CD4-positive, CD25-positive, alpha-beta regulatory T cell (primary cell): ENCODE data around the gene DECR2. TPM values are rescaled to one million over a fixed set of nuclear protein-coding genes. Genes with fewer than 3 reads are reported as not detected.

Experiments
- ATAC-seq, 2 donors: fragments of 150-1000 bp; cut with Tn5 transposase; one replicate each; pipeline ENCODE4 v1.10.0; 2021; ENCODE audit warnings: low read depth in 2 of 2, moderate number of reproducible peaks in 2 of 2, moderate library complexity in 1 of 2
- DNase-seq, 3 donors: peaks; one replicate each; pipeline versions ENCODE4 v3.0.0 to v3.0.0-alpha.2; 2012 to 2022; ENCODE audit warnings: mixed read lengths in 1 of 3
- H3K27ac ChIP-seq: one replicate; pipeline ENCODE4 v1.7.0; 2013; ENCODE audit warnings: mild to moderate bottlenecking, low read length; ENCODE audit not compliant: insufficient read depth, poor library complexity, severe bottlenecking
- H3K27me3 ChIP-seq: one replicate; pipeline ENCODE4 v1.7.0; 2013; ENCODE audit warnings: low read length; ENCODE audit not compliant: control insufficient read depth, insufficient read depth
- H3K36me3 ChIP-seq: one replicate; pipeline ENCODE4 v1.7.0; 2013; ENCODE audit warnings: mild to moderate bottlenecking, low read length, moderate library complexity; ENCODE audit not compliant: control insufficient read depth, insufficient read depth
- H3K4me1 ChIP-seq: 2 replicates; pipeline ENCODE4 v1.7.0; 2013; ENCODE audit warnings: mild to moderate bottlenecking, low read length; ENCODE audit not compliant: insufficient read depth, control insufficient read depth, poor library complexity, severe bottlenecking
- H3K4me3 ChIP-seq: one replicate; pipeline ENCODE4 v1.7.0; 2013; ENCODE audit warnings: low read depth, mild to moderate bottlenecking, low read length, moderate library complexity
- H3K9me3 ChIP-seq, 2 experiments: 1 replicate in 1 of 2; 2 replicates in 1 of 2; pipeline ENCODE4 v1.7.0; 2013; ENCODE audit warnings: low read length in 2 of 2, mild to moderate bottlenecking in 1 of 2, moderate library complexity in 1 of 2; ENCODE audit not compliant: control insufficient read depth in 2 of 2
- H3K27ac Mint-ChIP-seq, 3 donors: one replicate each; pipeline ENCODE4 v1.8.0; 2020 to 2022; ENCODE audit warnings: mild to moderate bottlenecking in 3 of 3, mixed read lengths in 3 of 3, moderate library complexity in 2 of 3
- H3K27me3 Mint-ChIP-seq: one replicate; pipeline ENCODE4 v1.8.0; 2022; ENCODE audit warnings: mild to moderate bottlenecking, mixed read lengths
- H3K36me3 Mint-ChIP-seq: one replicate; pipeline ENCODE4 v1.8.0; 2020; ENCODE audit warnings: mixed read lengths
- H3K4me1 Mint-ChIP-seq, 4 donors: one replicate each; pipeline ENCODE4 v1.8.0; 2020 to 2022; ENCODE audit warnings: mixed read lengths in 4 of 4, mild to moderate bottlenecking in 1 of 4
- H3K4me3 Mint-ChIP-seq, 4 donors: one replicate each; pipeline ENCODE4 v1.8.0; 2020 to 2022; ENCODE audit warnings: mild to moderate bottlenecking in 4 of 4, mixed read lengths in 4 of 4, moderate library complexity in 3 of 4
- H3K9me3 Mint-ChIP-seq, 7 donors: one replicate each; pipeline ENCODE4 v1.8.0; 2020 to 2022; ENCODE audit warnings: mixed read lengths in 7 of 7, mild to moderate bottlenecking in 3 of 7, moderate library complexity in 2 of 7
- polyA plus RNA-seq, 4 donors: library from polyadenylated mRNA; unstranded; fragments of 300-500 nt; fragmentation: Illumina TruSeq; gene quantifications; one replicate each; pipeline ENCODE4 v1.2.3, GENCODE V29; 2021
- total RNA-seq: library from RNA; stranded (reverse); gene quantifications from one replicate; pipeline ENCODE4 v1.2.3, GENCODE V29; 2022

Gene DECR2
- total and polyA plus RNA-seq, 5 donors from 2014 or later: 2.2 to 4.8 (median 2.8) TPM

DNA sequence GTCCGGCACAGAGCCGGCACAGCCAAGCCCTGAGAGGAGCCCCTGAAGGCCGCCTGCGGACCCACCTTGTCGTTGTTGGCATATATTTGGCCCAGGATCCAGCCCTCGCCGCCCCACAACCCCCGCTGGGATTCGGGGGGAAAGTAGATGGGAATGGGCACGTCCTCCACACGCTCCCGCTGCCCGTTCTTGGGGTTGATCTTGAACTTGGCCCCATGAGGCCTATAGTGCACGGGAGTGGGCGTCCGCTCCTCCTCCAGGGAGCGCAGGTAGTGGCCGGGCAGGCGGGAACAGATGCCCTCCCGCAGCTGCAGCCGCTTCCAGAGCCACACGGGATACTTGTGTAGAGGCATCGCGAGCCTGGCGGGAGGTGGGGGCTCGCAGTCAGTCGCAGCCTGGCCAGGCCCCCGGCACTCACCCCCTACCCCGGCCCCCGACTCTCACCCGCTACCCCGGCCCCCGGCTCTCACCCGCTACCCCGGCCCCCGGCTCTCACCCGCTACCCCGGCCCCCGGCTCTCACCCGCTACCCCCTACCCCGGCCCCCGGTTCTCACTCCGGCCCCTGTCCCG lies 31.7 kb upstream of the DECR2 start:
- Histone ChIP-seq H3K27ac (peak overlapping the region; percentile 74), H3K4me1 (peaks cover 16% of the 10 kb centered on the region), H3K27me3 (no peaks in the 10 kb centered on the region), H3K36me3 (peaks cover 26% of the 10 kb centered on the region), H3K9me3 (no peaks in the 10 kb centered on the region), H3K4me3 (no peak overlapping the region)
- H3K4me1 Mint-ChIP-seq: peaks cover 0 to 24% (median 8%) of the 10 kb centered on the region in 4 donors
- H3K27ac Mint-ChIP-seq: peak overlapping the region in 2 of 3 donors; percentile 88
- DNase-seq: no peak
- H3K27me3 Mint-ChIP-seq: no peaks in the 10 kb centered on the region
- ATAC-seq: no peak
- H3K4me3 Mint-ChIP-seq: peak overlapping the region; percentile 70 to 89 (median 81)
- H3K9me3 Mint-ChIP-seq: no peaks in the 10 kb centered on the region
- peaks cover 12% of the 10 kb centered on the region for H3K36me3 Mint-ChIP-seq

GRCh38 chr16:370443-370842 lies 31.2 kb upstream of the DECR2 start, which contains the start of gene MRPL28:
Gene MRPL28 (minus strand): TSS chr16:370538. CDS start chr16:370218, 320 bp downstream.
- peaks cover 0 to 24% (median 8%) of the 10 kb centered on the region in 4 donors for H3K4me1 Mint-ChIP-seq
- no peaks in the 10 kb centered on the region for H3K27me3 Mint-ChIP-seq
- peak within 1 kb of the TSS; percentile 86 to 88 (median 88) for H3K27ac Mint-ChIP-seq
- peaks cover 16% of the 10 kb centered on the region for H3K4me1 ChIP-seq
- H3K27ac ChIP-seq: peak within 1 kb of the TSS; percentile 74
- ATAC-seq (peak; percentile 99 to 100), DNase-seq (peak; percentile 89 to 97 (median 92))
- H3K9me3 ChIP-seq: no peaks in the 10 kb centered on the region
- H3K4me3 ChIP-seq: peak within 1 kb of the TSS; percentile 57
- H3K27me3 ChIP-seq: no peaks in the 10 kb centered on the region
- H3K36me3 Mint-ChIP-seq: peaks cover 12% of the 10 kb centered on the region
- no peaks in the 10 kb centered on the region for H3K9me3 Mint-ChIP-seq
- H3K4me3 Mint-ChIP-seq: peak within 1 kb of the TSS; percentile 89 to 98 (median 96)
- peaks cover 26% of the 10 kb centered on the region for H3K36me3 ChIP-seq

- H3K36me3 ChIP-seq: peaks cover 26% of the 10 kb centered on the region
- Mint-ChIP-seq H3K27ac (peak overlapping the region in 2 of 3 donors; percentile 74 to 88), H3K4me1 (peaks cover 0 to 24% (median 8%) of the 10 kb centered on the region in 4 donors), H3K4me3 (peak overlapping the region; percentile 89 to 98 (median 96)), H3K27me3 (no peaks in the 10 kb centered on the region), H3K36me3 (peaks cover 12% of the 10 kb centered on the region), H3K9me3 (no peaks in the 10 kb centered on the region)
- H3K4me1 ChIP-seq: peaks cover 16% of the 10 kb centered on the region
- no peak for DNase-seq
- H3K27ac ChIP-seq: peak overlapping the region; percentile 74
- H3K27me3 ChIP-seq: no peaks in the 10 kb centered on the region
- H3K9me3 ChIP-seq: no peaks in the 10 kb centered on the region
- H3K4me3 ChIP-seq: peak overlapping the region; percentile 57
- ATAC-seq: no peak
These were observed 30.6 kb upstream of the DECR2 start for GRCh38 chr16:370979-371514.

DNA sequence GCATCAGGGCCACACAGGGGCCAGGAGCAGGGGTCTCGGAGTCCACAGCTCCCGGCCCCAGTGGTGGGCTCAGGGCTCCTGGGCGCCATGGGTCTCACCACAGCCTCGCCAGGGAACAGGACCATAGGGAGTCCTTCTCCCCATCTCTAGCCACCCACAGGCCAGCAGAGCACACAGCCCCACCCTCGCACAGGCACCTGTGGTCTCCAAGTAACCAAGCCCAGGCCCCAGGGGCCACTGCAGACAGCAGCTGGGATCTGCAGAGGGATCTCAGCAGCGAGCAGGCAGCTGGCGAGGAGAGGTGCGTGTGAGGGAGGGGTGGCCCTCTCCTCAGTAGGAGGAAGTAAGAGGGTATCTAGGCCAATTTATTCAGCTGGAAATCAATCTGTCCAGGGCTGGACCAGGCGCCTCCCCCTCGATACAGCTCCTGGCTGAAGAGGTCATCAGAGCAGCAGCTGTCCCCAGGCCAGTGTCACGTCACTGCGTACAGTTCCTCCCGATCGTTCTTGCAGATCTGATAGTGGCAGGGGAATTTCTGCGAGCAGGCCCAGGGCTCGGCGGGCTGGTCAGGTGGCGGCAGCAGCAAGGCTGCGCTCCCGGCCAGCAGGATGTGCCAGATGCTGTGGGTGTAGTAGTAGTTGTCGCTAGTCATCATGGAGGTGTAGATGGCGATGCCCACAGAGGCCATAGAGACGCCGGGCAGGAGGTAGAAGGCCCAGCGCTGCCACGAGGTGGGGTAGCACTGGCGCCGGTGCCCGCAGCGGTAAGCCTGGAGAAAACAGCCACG lies 30.0 kb upstream of the DECR2 start:
- DNase-seq: no peak
- peaks cover 26% of the 10 kb centered on the region for H3K36me3 ChIP-seq

GRCh38 chr16:372302-372983 lies 29.2 kb upstream of the DECR2 start:
- peaks cover 16% of the 10 kb centered on the region for H3K4me1 ChIP-seq
- H3K36me3 Mint-ChIP-seq: peaks cover 8% of the 10 kb centered on the region
- H3K9me3 ChIP-seq: no peaks in the 10 kb centered on the region
- H3K27ac Mint-ChIP-seq: no peak overlapping the region
- no peak overlapping the region for H3K4me3 ChIP-seq
- no peaks in the 10 kb centered on the region for H3K27me3 Mint-ChIP-seq
- H3K4me1 Mint-ChIP-seq: peaks cover 0 to 24% (median 8%) of the 10 kb centered on the region in 4 donors
- H3K27me3 ChIP-seq: no peaks in the 10 kb centered on the region
- DNase-seq (no peak), ATAC-seq (no peak)
- no peak overlapping the region for H3K27ac ChIP-seq
- no peaks in the 10 kb centered on the region for H3K9me3 Mint-ChIP-seq
- peak overlapping the region in 2 of 4 donors; percentile 33 to 70 for H3K4me3 Mint-ChIP-seq
- H3K36me3 ChIP-seq: peaks cover 22% of the 10 kb centered on the region

More for the DNA sequence above, 30.0 kb upstream of the DECR2 start:
- no peak overlapping the region for H3K4me3 ChIP-seq
- no peaks in the 10 kb centered on the region for H3K9me3 ChIP-seq
- ATAC-seq: no peak
- peak overlapping the region; percentile 74 for H3K27ac ChIP-seq
- peaks cover 16% of the 10 kb centered on the region for H3K4me1 ChIP-seq
- Mint-ChIP-seq H3K9me3 (no peaks in the 10 kb centered on the region), H3K4me1 (peaks cover 0 to 24% (median 8%) of the 10 kb centered on the region in 4 donors), H3K36me3 (peaks cover 12% of the 10 kb centered on the region), H3K4me3 (peak overlapping the region in 3 of 4 donors; percentile 33 to 72 (median 70)), H3K27ac (peak overlapping the region in 1 of 3 donors; percentile 79), H3K27me3 (no peaks in the 10 kb centered on the region)
- no peaks in the 10 kb centered on the region for H3K27me3 ChIP-seq

DNA sequence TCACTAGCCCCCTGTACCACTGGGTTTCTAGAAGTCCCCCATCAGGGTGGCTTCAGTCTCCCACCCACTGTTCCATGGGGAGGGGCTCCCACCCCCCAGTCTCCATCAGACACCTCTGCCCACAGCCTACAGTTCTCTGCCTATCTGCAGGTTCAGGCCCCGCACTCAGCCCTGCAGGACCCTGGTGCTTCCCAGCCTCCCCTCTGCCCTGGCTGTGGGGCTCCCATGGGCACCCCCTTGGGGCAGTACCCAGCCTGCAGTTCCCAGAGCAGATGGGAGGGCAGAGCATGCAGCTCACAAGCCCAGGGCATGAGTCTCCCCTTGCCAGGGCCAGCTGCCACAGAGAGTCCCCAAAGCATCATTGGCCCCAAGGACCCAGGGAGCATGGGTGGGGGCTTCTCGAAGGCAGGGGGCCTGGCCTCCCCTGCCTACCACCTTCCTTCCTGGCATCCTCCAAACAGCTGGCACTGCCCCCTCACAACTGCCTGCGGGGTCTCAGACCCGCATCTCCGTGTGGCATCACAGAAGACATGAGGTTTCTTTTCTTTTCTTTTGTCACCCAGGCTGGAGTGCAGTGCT lies 28.6 kb upstream of the DECR2 start:
- DNase-seq (no peak), ATAC-seq (no peak)
- H3K27ac ChIP-seq: no peak overlapping the region
- Mint-ChIP-seq H3K36me3 (peaks cover 8% of the 10 kb centered on the region), H3K9me3 (no peaks in the 10 kb centered on the region), H3K4me3 (peak overlapping the region in 1 of 4 donors; percentile 51), H3K27me3 (no peaks in the 10 kb centered on the region), H3K27ac (no peak overlapping the region), H3K4me1 (peaks cover 0 to 24% (median 8%) of the 10 kb centered on the region in 4 donors)
- H3K4me3 ChIP-seq: no peak overlapping the region
- peaks cover 16% of the 10 kb centered on the region for H3K4me1 ChIP-seq
- no peaks in the 10 kb centered on the region for H3K27me3 ChIP-seq
- H3K36me3 ChIP-seq: peaks cover 15% of the 10 kb centered on the region
- H3K9me3 ChIP-seq: no peaks in the 10 kb centered on the region
